Trophoblast cell (in vitro differentiated cells and primary cell): ENCODE measurements around the gene THOC2.

Experiments
- DNase-seq, 2 donors: peaks; one replicate each; pipeline ENCODE4 v3.0.0-alpha.2; 2016
- H2AFZ ChIP-seq: 2 replicates; pipeline ENCODE4 v1.6.1; 2013; ENCODE audit warnings: low read length, moderate library complexity, mild to moderate bottlenecking; ENCODE audit not compliant: insufficient read depth, poor library complexity
- H2AK5ac ChIP-seq: 2 replicates; pipeline ENCODE4 v1.6.1; 2013; ENCODE audit warnings: mild to moderate bottlenecking, low read length
- H2BK120ac ChIP-seq: 2 replicates; pipeline ENCODE4 v1.6.1; 2013; ENCODE audit warnings: low read length, mild to moderate bottlenecking, moderate library complexity; ENCODE audit not compliant: insufficient read depth, poor library complexity
- H2BK12ac ChIP-seq: 2 replicates; pipeline ENCODE4 v1.6.1; 2013; ENCODE audit warnings: mild to moderate bottlenecking, low read length, moderate library complexity
- H2BK5ac ChIP-seq: 2 replicates; pipeline ENCODE4 v1.6.1; 2013; ENCODE audit warnings: low read length, low read depth, moderate library complexity, mild to moderate bottlenecking; ENCODE audit not compliant: poor library complexity
- H3K14ac ChIP-seq: 2 replicates; pipeline ENCODE4 v1.6.1; 2013; ENCODE audit warnings: mild to moderate bottlenecking, low read length
- H3K18ac ChIP-seq: 2 replicates; pipeline ENCODE4 v1.6.1; 2013; ENCODE audit warnings: mild to moderate bottlenecking, low read length
- H3K23ac ChIP-seq: 2 replicates; pipeline ENCODE4 v1.6.1; 2013; ENCODE audit warnings: low read length
- H3K27ac ChIP-seq: 2 replicates; pipeline ENCODE4 v1.5.1; 2013; ENCODE audit warnings: low read depth, mild to moderate bottlenecking, inconsistent platforms, low read length, moderate library complexity
- H3K27me3 ChIP-seq: 2 replicates; pipeline ENCODE4 v1.6.1; 2013; ENCODE audit warnings: inconsistent platforms, mild to moderate bottlenecking, low read length, moderate library complexity; ENCODE audit not compliant: insufficient read depth
- H3K36me3 ChIP-seq, 2 experiments: 1 replicate in 1 of 2; 2 replicates in 1 of 2; pipeline ENCODE4 v1.6.1; 2013; ENCODE audit warnings: low read length in 2 of 2, mild to moderate bottlenecking in 2 of 2, moderate library complexity in 1 of 2; ENCODE audit not compliant: insufficient read depth in 2 of 2, control insufficient read depth in 1 of 2
- H3K4ac ChIP-seq: 2 replicates; pipeline ENCODE4 v1.6.1; 2013; ENCODE audit warnings: low read depth, mild to moderate bottlenecking, low read length, moderate library complexity
- H3K4me1 ChIP-seq, 2 experiments: 1 replicate in 1 of 2; 2 replicates in 1 of 2; pipeline ENCODE4 v1.6.1; 2013; ENCODE audit warnings: low read length in 2 of 2, mild to moderate bottlenecking in 2 of 2, moderate library complexity in 1 of 2; ENCODE audit not compliant: insufficient read depth in 2 of 2, control insufficient read depth in 1 of 2
- H3K4me2 ChIP-seq: 2 replicates; pipeline ENCODE4 v1.6.1; 2013; ENCODE audit warnings: inconsistent platforms, mild to moderate bottlenecking, low read length, moderate library complexity
- H3K4me3 ChIP-seq: 2 replicates; pipeline ENCODE4 v1.5.1; 2013; ENCODE audit warnings: mild to moderate bottlenecking, low read depth, low read length, inconsistent platforms
- H3K79me1 ChIP-seq: one replicate; pipeline ENCODE4 v1.6.1; 2013; ENCODE audit warnings: low read length
- H3K79me2 ChIP-seq: 2 replicates; pipeline ENCODE4 v1.6.1; 2013; ENCODE audit warnings: low read length, mild to moderate bottlenecking; ENCODE audit not compliant: control insufficient read depth, insufficient read depth, poor library complexity
- H3K9ac ChIP-seq: 2 replicates; pipeline ENCODE4 v1.6.1; 2013; ENCODE audit warnings: mild to moderate bottlenecking, low read length
- H3K9me3 ChIP-seq: 2 replicates; pipeline ENCODE4 v1.6.1; 2013; ENCODE audit warnings: low read depth, mild to moderate bottlenecking, control low read depth, inconsistent platforms, low read length; ENCODE audit not compliant: insufficient read depth
- H4K12ac ChIP-seq: 2 replicates; pipeline ENCODE4 v1.6.1; 2013; ENCODE audit warnings: low read depth, mild to moderate bottlenecking, low read length, moderate library complexity
- H4K8ac ChIP-seq: 2 replicates; pipeline ENCODE4 v1.6.1; 2013; ENCODE audit warnings: low read depth, mild to moderate bottlenecking, low read length, moderate library complexity
- H4K91ac ChIP-seq: one replicate; pipeline ENCODE4 v1.6.1; 2013; ENCODE audit warnings: low read depth, mild to moderate bottlenecking, low read length, moderate library complexity
- WGBS: extraction: QIAGEN DNeasy Blood & Tissue Kit; methylation state at CpG from one replicate; pipeline ENCODE4 v1.1.7; 2013; ENCODE audit warnings: missing lambda C conversion rate; ENCODE audit not compliant: insufficient read length, insufficient coverage; ENCODE audit errors: extremely low coverage; 5-methylcytosine and 5-hydroxymethylcytosine counted together

The THOC2 gene

DNA sequence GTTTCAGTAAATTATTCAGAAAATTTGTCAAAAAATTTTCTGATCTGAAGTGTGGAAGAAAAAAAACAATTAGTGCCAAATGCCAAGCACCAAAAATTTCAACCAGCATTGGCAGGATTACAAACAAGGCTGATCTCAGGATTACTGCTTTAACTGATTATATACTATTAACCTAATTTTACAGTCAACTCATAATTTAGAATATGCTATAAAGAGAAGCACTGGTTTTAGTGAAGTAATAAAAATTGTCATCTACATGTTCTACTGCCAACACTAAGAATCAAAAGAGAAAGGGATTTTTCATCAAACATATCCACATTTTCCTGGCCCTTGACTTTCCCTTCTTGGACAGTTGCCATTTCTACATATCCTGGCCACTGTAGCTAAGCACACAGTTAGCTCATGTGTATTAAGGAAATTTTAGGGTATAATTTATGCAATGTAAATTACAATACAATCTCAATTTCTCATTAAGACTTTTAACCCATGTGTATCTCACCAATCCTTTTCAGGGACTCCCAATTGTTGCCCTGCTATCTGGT is 33.8 kb downstream of the THOC2 start:
- no peak overlapping the region for H2AFZ ChIP-seq
- H3K79me1 ChIP-seq: no peaks in the 10 kb centered on the region
- no peak overlapping the region for H3K18ac ChIP-seq
- no peaks in the 10 kb centered on the region for H3K79me2 ChIP-seq
- no peak for DNase-seq
- no peak overlapping the region for H3K23ac ChIP-seq
- no peak overlapping the region for H3K4me2 ChIP-seq
- no peak overlapping the region for H2BK120ac ChIP-seq
- no peak overlapping the region for H3K9ac ChIP-seq
- no peak overlapping the region for H4K8ac ChIP-seq
- no peak overlapping the region for H2BK5ac ChIP-seq
- H3K9me3 ChIP-seq: no peaks in the 10 kb centered on the region
- H3K27ac ChIP-seq: no peak overlapping the region
- H2BK12ac ChIP-seq: no peak overlapping the region
- no peaks in the 10 kb centered on the region for H3K27me3 ChIP-seq
- H3K36me3 ChIP-seq: peaks cover 0 to 1% of the 10 kb centered on the region in 2 experiments
- H3K4me1 ChIP-seq: no peaks in the 10 kb centered on the region
- H3K4me3 ChIP-seq: no peak overlapping the region
- H2AK5ac ChIP-seq: no peak overlapping the region
- no peak overlapping the region for H3K4ac ChIP-seq
- H4K91ac ChIP-seq: no peak overlapping the region
- H4K12ac ChIP-seq: no peak overlapping the region
- H3K14ac ChIP-seq: no peak overlapping the region

DNA sequence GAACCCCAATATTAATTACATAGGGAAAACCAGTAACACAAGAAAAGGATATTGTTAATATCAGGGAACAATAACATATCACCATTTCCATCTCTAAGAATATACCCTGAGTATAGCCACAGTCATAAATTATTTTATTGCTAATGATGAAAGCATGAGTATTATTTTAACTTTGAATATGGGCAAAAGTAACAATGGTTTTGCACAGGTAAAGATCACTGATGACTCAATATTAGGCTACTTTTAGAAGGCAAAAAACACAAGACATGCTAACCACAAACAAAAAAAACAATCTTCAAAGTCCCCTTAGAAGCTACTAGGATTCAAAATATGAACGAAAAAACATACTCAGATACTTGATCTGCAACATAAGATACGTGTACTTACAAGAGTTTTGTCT is 36.5 kb downstream of the THOC2 start:
- no peaks in the 10 kb centered on the region for H3K4me1 ChIP-seq
- no peaks in the 10 kb centered on the region for H3K79me1 ChIP-seq
- no peak for DNase-seq
- H2BK5ac ChIP-seq: no peak overlapping the region
- no peak overlapping the region for H3K27ac ChIP-seq
- no peak overlapping the region for H2BK12ac ChIP-seq
- H2AFZ ChIP-seq: no peak overlapping the region
- H3K9ac ChIP-seq: no peak overlapping the region
- no CpG with 5 or more reads among the region's 2 CpGs for WGBS
- H3K27me3 ChIP-seq: no peaks in the 10 kb centered on the region
- no peak overlapping the region for H3K4me3 ChIP-seq
- H3K14ac ChIP-seq: no peak overlapping the region
- H3K9me3 ChIP-seq: no peaks in the 10 kb centered on the region
- no peak overlapping the region for H3K23ac ChIP-seq
- no peaks in the 10 kb centered on the region for H3K79me2 ChIP-seq
- no peak overlapping the region for H3K4me2 ChIP-seq
- no peak overlapping the region for H3K4ac ChIP-seq
- H4K12ac ChIP-seq: no peak overlapping the region
- no peak overlapping the region for H3K18ac ChIP-seq
- H2BK120ac ChIP-seq: no peak overlapping the region
- H3K36me3 ChIP-seq: peaks cover 0 to 1% of the 10 kb centered on the region in 2 experiments
- H2AK5ac ChIP-seq: no peak overlapping the region
- H4K8ac ChIP-seq: no peak overlapping the region
- no peak overlapping the region for H4K91ac ChIP-seq

DNA sequence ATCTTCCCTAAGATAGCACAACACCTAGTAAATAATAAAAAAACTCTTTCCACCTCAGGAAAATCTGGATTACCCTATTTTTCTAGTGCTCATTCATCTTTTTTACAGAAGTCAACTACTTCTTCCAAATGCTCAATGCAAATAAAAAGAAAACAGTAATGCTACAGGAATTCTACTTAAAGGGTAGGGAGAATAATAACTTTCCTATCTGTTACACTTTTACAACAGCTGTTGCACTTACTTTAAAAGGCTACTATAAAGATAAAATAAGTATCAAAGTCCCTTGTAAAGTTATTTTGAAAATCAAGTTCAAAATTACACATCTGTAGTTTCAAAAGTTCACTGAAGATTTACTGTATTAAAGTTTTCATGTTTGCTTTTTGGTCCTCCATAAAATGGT is 37.6 kb downstream of the THOC2 start:
- Histone ChIP-seq H4K12ac (no peak overlapping the region), H3K36me3 (peaks cover 0 to 4% of the 10 kb centered on the region in 2 experiments), H2AFZ (no peak overlapping the region), H4K91ac (no peak overlapping the region), H2BK12ac (no peak overlapping the region), H2BK120ac (no peak overlapping the region), H3K79me2 (no peaks in the 10 kb centered on the region), H3K27me3 (no peaks in the 10 kb centered on the region), H3K23ac (no peak overlapping the region), H2AK5ac (no peak overlapping the region), H3K4ac (no peak overlapping the region), H3K18ac (no peak overlapping the region), H3K27ac (no peak overlapping the region), H3K4me2 (no peak overlapping the region), H3K9ac (no peak overlapping the region), H2BK5ac (no peak overlapping the region), H3K14ac (no peak overlapping the region), H4K8ac (no peak overlapping the region), H3K79me1 (no peaks in the 10 kb centered on the region), H3K4me3 (no peak overlapping the region), H3K9me3 (no peaks in the 10 kb centered on the region), H3K4me1 (no peaks in the 10 kb centered on the region)
- no peak for DNase-seq

DNA sequence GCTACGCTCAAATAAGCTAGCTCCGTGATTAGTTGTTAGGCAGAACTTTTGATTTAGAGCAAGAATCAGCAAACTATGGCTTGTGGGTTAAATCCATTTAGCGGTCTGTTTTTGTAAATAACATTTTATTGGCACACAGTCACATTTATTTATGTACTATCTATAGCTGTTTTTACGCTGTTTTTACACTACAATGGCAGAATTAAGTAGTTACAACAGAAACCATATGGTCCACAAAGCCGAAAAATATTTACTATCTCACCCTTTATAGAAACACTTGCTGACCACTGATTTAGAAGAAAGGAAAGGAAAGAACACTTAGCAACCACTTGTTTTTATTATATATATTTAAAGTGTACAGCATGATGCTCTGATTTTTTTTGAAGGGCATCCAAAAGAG is 41.1 kb downstream of the THOC2 start:
- H3K9me3 ChIP-seq: no peaks in the 10 kb centered on the region
- H4K12ac ChIP-seq: no peak overlapping the region
- H3K14ac ChIP-seq: no peak overlapping the region
- no peak overlapping the region for H2AK5ac ChIP-seq
- H3K9ac ChIP-seq: no peak overlapping the region
- no peak overlapping the region for H2AFZ ChIP-seq
- peaks cover 0 to 6% of the 10 kb centered on the region in 2 experiments for H3K36me3 ChIP-seq
- no peaks in the 10 kb centered on the region for H3K27me3 ChIP-seq
- no peak overlapping the region for H2BK120ac ChIP-seq
- no peaks in the 10 kb centered on the region for H3K4me1 ChIP-seq
- H4K8ac ChIP-seq: no peak overlapping the region
- no peak overlapping the region for H3K27ac ChIP-seq
- H3K23ac ChIP-seq: no peak overlapping the region
- no peak overlapping the region for H3K4me2 ChIP-seq
- no peaks in the 10 kb centered on the region for H3K79me1 ChIP-seq
- WGBS: no CpG with 5 or more reads among the region's 5 CpGs
- DNase-seq: no peak
- H2BK5ac ChIP-seq: no peak overlapping the region
- H3K4me3 ChIP-seq: no peak overlapping the region
- H4K91ac ChIP-seq: no peak overlapping the region
- no peaks in the 10 kb centered on the region for H3K79me2 ChIP-seq
- H3K4ac ChIP-seq: no peak overlapping the region
- no peak overlapping the region for H2BK12ac ChIP-seq
- H3K18ac ChIP-seq: no peak overlapping the region
